ENCODE data around the gene ASB5. TPM values are rescaled to one million over a fixed set of nuclear protein-coding genes. Genes with fewer than 3 reads are reported as not detected.

Gene ASB5
- total and polyA plus RNA-seq, 9 of the 15 experiments (the other 6 are each of a cell fraction or from before 2014, with no cell fraction given) = not detected

DNA sequence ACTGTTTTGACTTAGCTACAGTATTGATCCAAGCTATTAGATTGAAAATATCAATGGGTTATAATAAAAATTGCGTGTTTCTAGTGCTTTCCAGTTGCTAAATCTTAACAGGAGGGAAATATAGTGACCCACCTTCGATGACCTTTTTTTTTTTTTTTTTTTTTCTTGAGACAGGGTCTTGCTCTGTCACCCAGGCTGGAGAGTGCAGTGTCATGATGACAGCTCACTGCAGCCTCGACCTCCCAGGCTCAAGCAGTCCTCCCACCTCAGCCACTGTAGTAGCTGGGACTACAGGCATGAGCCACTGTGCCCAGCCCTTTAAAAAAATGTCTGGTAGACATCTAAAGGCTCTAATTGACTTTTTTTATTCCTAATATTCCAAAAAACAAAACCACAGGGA is 3.8 kb upstream of the ASB5 start:
- 0% methylated on average over 2 of the region's 3 CpGs for whole genome bisulfite sequencing (ENCODE audit: insufficient coverage, low coverage, missing lambda C conversion rate)
- ChIA-PET POLR2A (interaction anchor here (1.2 kb wide), 1 partner anchor 17 kb away, joined by 3 read pairs; no protein-coding TSS in a partner anchor), CTCF (ENCODE audit: low intra/inter-chr PET ratio) (interaction anchor here (0.6 kb wide), 1 partner anchor 67 kb away, joined by 3 read pairs; no protein-coding TSS in a partner anchor)
- TF ChIP-seq ZNF316 (IDR thresholded peaks at IDR 0.05) = peak; percentile 80
- peak; percentile 34; the same call in 1 of the 2 replicates for TF ChIP-seq MAFG (tag; conservative IDR thresholded peaks at IDR 0.05)
- TF ChIP-seq, protein P1, sequence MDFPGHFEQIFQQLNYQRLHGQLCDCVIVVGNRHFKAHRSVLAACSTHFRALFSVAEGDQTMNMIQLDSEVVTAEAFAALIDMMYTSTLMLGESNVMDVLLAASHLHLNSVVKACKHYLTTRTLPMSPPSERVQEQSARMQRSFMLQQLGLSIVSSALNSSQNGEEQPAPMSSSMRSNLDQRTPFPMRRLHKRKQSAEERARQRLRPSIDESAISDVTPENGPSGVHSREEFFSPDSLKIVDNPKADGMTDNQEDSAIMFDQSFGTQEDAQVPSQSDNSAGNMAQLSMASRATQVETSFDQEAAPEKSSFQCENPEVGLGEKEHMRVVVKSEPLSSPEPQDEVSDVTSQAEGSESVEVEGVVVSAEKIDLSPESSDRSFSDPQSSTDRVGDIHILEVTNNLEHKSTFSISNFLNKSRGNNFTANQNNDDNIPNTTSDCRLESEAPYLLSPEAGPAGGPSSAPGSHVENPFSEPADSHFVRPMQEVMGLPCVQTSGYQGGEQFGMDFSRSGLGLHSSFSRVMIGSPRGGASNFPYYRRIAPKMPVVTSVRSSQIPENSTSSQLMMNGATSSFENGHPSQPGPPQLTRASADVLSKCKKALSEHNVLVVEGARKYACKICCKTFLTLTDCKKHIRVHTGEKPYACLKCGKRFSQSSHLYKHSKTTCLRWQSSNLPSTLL (IDR thresholded peaks at IDR 0.05) = no peak
- TF ChIP-seq NFE2 (IDR thresholded peaks at IDR 0.05; ENCODE audit: low read depth) = peak; percentile 49
- no peak for TF ChIP-seq CHCHD3 (CRISPR knock-in tag; IDR thresholded peaks at IDR 0.05)
- TF ChIP-seq, protein P2, sequence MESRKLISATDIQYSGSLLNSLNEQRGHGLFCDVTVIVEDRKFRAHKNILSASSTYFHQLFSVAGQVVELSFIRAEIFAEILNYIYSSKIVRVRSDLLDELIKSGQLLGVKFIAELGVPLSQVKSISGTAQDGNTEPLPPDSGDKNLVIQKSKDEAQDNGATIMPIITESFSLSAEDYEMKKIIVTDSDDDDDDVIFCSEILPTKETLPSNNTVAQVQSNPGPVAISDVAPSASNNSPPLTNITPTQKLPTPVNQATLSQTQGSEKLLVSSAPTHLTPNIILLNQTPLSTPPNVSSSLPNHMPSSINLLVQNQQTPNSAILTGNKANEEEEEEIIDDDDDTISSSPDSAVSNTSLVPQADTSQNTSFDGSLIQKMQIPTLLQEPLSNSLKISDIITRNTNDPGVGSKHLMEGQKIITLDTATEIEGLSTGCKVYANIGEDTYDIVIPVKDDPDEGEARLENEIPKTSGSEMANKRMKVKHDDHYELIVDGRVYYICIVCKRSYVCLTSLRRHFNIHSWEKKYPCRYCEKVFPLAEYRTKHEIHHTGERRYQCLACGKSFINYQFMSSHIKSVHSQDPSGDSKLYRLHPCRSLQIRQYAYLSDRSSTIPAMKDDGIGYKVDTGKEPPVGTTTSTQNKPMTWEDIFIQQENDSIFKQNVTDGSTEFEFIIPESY (CRISPR knock-in tag; IDR thresholded peaks at IDR 0.05) = no peak
- peak; percentile 66 for TF ChIP-seq C11orf30 (IDR thresholded peaks at IDR 0.05; ENCODE audit: low read depth)
- no peak for TF ChIP-seq NBN (IDR thresholded peaks at IDR 0.05; ENCODE audit: low read depth)
- TF ChIP-seq, protein P3, sequence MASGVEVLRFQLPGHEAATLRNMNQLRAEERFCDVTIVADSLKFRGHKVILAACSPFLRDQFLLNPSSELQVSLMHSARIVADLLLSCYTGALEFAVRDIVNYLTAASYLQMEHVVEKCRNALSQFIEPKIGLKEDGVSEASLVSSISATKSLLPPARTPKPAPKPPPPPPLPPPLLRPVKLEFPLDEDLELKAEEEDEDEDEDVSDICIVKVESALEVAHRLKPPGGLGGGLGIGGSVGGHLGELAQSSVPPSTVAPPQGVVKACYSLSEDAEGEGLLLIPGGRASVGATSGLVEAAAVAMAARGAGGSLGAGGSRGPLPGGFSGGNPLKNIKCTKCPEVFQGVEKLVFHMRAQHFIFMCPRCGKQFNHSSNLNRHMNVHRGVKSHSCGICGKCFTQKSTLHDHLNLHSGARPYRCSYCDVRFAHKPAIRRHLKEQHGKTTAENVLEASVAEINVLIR (CRISPR knock-in tag; IDR thresholded peaks at IDR 0.05) = no peak
- TF ChIP-seq SAP30 (IDR thresholded peaks at IDR 0.05; ENCODE audit: borderline replicate concordance, insufficient read depth, low read depth, low read length, poor library complexity, severe bottlenecking) = no peak
- 0 out of 2 replicates have a peak, but pooled peaks have one; percentile 23 for TF ChIP-seq MAFK (IDR thresholded peaks at IDR 0.05; ENCODE audit: low read length)
- peak; percentile 58; the same call in 1 of the 2 replicates for TF ChIP-seq ZNF384 (IDR thresholded peaks at IDR 0.05; ENCODE audit: low read depth, low read length)
- H3K27ac ChIP-seq (ENCODE audit: extremely low read depth, low read depth, low read length) = no peak overlapping the region
- H3K4me2 ChIP-seq (ENCODE audit: insufficient read depth, low read length) = peak overlapping the region; percentile 9; the same call in 1 of the 2 replicates
- in situ Hi-C loops (cut with MboI) (no loop called here), intact Hi-C loops (cut with micrococcal nuclease) (no loop called here)
- no peaks in the 10 kb centered on the region for H3K79me2 ChIP-seq (ENCODE audit: control insufficient read depth, insufficient read depth, low read length)
- no peaks in the 10 kb centered on the region for H3K9me1 ChIP-seq (ENCODE audit: control insufficient read depth, insufficient read depth, low read length)
- FAIRE-seq = peak; percentile 68
- no peak overlapping the region for H3K4me3 ChIP-seq
- no TSS peak for BruUV-seq (replicated peaks)
- peak; percentile 60 for ATAC-seq
- H3K27me3 ChIP-seq (ENCODE audit: control insufficient read depth in 2 of 2, insufficient read depth in 2 of 2, low read length in 2 of 2) = no peaks in the 10 kb centered on the region
- H4K20me1 ChIP-seq (replicated peaks; ENCODE audit: control insufficient read depth, insufficient read depth, low read length) = no peaks in the 10 kb centered on the region
- no peak overlapping the region for H3K9ac ChIP-seq (ENCODE audit: insufficient read depth in 1 of 2, low read depth in 2 of 2, low read length in 2 of 2)
- peak overlapping the region; percentile 71 for H2AFZ ChIP-seq (ENCODE audit: low read depth, low read length)
- peak in 1 of 4 experiments; percentile 52 for DNase-seq (ENCODE audit: extremely low read depth in 1 of 4, low spot score in 3 of 4)
- no peaks in the 10 kb centered on the region for H3K36me3 ChIP-seq (ENCODE audit: control insufficient read depth, insufficient read depth, low read length)
- no peaks in the 10 kb centered on the region for H3K9me3 ChIP-seq (replicated peaks; ENCODE audit: control insufficient read depth, insufficient read depth, low read depth, low read length)
- H3K4me1 ChIP-seq (replicated peaks in 1 of 2; ENCODE audit: control insufficient read depth in 2 of 2, insufficient read depth in 2 of 2, low read length in 2 of 2) = no peaks in the 10 kb centered on the region
